OCI-LY3 (cell line): ENCODE data around the gene INHBE.

Experiments used
- EZH2phosphoT487 ChIP-seq: fragments of 200-600 bp; shearing (Covaris generic); IDR thresholded peaks from 2 replicates; pipeline ENCODE4 v1.6.1; 2018; ENCODE audit warnings: antibody characterized with exemption, mixed run types, low read depth
- TF ChIP-seq, protein P1 (sequence below): fragments of 200-600, 300-600 bp; sonication (generic); IDR thresholded peaks from 2 replicates; pipeline ENCODE4 v1.5.1; 2014; ENCODE audit warnings: antibody characterized with exemption, low read length, low read depth

DNA sequence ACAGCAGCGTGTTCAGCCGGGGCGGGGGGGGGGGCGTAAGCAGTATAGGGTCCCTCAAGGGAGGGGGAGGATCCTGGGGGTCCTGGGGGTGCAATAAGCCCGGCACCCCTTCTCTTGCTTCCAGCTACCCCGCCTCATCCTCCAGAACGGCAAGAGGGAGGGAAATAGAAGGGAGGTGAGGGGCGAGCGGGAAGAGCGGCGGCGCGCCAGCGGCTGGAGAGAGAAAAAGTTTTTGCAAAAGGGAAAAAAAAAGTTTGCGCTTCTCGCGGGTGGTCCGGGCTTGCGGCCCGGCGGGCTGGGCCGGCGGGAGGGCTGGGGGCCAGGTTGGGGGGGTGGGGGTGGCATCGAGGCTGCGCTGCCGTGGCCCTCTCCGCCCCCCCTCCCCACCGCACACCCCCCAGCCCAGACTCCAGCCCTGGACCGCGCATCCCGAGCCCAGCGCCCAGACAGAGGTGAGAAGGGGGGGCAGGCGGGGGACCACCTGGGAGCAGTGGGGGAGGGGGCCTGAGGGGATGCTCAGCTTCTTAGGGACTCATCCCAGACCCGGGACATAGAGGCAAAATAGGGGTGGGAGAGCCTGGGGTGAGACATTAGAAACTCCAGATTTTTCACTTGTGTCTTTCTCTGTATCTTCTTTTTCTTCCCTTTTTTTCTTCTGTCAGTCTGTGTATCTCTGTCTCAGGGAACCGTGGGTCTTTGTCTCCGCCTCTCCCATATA lies 4.8 kb downstream of the INHBE start, which contains the start of gene GLI1:
- TF ChIP-seq, protein P1, sequence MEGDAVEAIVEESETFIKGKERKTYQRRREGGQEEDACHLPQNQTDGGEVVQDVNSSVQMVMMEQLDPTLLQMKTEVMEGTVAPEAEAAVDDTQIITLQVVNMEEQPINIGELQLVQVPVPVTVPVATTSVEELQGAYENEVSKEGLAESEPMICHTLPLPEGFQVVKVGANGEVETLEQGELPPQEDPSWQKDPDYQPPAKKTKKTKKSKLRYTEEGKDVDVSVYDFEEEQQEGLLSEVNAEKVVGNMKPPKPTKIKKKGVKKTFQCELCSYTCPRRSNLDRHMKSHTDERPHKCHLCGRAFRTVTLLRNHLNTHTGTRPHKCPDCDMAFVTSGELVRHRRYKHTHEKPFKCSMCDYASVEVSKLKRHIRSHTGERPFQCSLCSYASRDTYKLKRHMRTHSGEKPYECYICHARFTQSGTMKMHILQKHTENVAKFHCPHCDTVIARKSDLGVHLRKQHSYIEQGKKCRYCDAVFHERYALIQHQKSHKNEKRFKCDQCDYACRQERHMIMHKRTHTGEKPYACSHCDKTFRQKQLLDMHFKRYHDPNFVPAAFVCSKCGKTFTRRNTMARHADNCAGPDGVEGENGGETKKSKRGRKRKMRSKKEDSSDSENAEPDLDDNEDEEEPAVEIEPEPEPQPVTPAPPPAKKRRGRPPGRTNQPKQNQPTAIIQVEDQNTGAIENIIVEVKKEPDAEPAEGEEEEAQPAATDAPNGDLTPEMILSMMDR = no peak
- no peak for TF ChIP-seq EZH2phosphoT487
